OCI-LY1 (cell line): ENCODE data around the gene TIGD2.

ENCODE experiments used
- EZH2 ChIP-seq: fragments of 200-600 bp; sonication (generic), shearing (Covaris generic); IDR thresholded peaks from 2 replicates; pipeline ENCODE4 v1.8.0; 2017; ENCODE audit warnings: borderline replicate concordance, mixed run types, mild to moderate bottlenecking, antibody characterized with exemption, low read length, moderate library complexity, mixed read lengths
- TF ChIP-seq, protein P1 (sequence below): fragments of 200-600 bp; sonication (generic), shearing (Covaris generic); IDR thresholded peaks from 2 replicates; pipeline ENCODE4 v1.5.1; 2017; ENCODE audit warnings: mild to moderate bottlenecking, antibody characterized with exemption, low read length, moderate library complexity, mixed read lengths

DNA sequence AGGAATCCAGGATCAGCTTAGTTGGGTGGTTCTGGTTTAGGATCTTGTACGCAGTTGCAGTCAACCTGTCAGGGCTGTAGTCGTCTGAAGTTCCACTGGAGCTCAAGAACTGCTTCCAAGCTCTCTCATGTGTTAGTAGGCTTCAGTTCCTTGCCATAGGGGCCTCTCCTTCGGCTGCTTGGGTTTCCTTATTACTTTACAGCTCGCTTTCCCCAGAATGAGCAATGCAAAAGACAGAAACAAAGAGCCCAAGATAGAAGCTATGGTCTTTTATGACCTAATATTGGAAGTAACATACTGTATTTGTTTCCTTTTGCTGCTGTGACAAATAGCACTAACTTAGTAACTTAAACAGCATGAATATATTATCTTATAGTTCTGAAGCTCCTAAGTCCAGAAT, 51.7 kb downstream of the TIGD2 start:
- TF ChIP-seq, protein P1, sequence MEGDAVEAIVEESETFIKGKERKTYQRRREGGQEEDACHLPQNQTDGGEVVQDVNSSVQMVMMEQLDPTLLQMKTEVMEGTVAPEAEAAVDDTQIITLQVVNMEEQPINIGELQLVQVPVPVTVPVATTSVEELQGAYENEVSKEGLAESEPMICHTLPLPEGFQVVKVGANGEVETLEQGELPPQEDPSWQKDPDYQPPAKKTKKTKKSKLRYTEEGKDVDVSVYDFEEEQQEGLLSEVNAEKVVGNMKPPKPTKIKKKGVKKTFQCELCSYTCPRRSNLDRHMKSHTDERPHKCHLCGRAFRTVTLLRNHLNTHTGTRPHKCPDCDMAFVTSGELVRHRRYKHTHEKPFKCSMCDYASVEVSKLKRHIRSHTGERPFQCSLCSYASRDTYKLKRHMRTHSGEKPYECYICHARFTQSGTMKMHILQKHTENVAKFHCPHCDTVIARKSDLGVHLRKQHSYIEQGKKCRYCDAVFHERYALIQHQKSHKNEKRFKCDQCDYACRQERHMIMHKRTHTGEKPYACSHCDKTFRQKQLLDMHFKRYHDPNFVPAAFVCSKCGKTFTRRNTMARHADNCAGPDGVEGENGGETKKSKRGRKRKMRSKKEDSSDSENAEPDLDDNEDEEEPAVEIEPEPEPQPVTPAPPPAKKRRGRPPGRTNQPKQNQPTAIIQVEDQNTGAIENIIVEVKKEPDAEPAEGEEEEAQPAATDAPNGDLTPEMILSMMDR = no peak
- no peak for TF ChIP-seq EZH2
